Cardiac muscle cell (in vitro differentiated cells and primary cell): ENCODE data around the gene RYK. TPM values are rescaled to one million over a fixed set of nuclear protein-coding genes. Genes with fewer than 3 reads are reported as not detected.
"Not testable (repeated sequence)": the region's sequence is repeated elsewhere in the genome, so short reads cannot be mapped to it uniquely, and the experiment has no call there.

Experiments used
- DNase-seq, 2 donors: peaks; one replicate each; pipeline versions ENCODE4 v3.0.0 to v3.0.0-alpha.2; 2010 to 2017; ENCODE audit warnings: low read depth in 1 of 2, low spot score in 1 of 2
- H3K27ac ChIP-seq: fragments of 200-600 bp; sonication (generic); 2 replicates; pipeline ENCODE4 v1.5.1; 2016
- H3K27me3 ChIP-seq: fragments of 200-600 bp; sonication (generic); 2 replicates; pipeline ENCODE4 v1.6.0; 2016; ENCODE audit warnings: control low read depth
- H3K36me3 ChIP-seq: fragments of 200-600 bp; sonication (generic); 2 replicates; pipeline ENCODE4 v1.5.1; 2016; ENCODE audit warnings: control low read depth
- H3K4me1 ChIP-seq: fragments of 200-600 bp; sonication (generic); 2 replicates; pipeline ENCODE4 v1.8.1; 2017; ENCODE audit warnings: low read depth, mild to moderate bottlenecking, mixed run types
- H3K4me3 ChIP-seq: fragments of 200-600 bp; sonication (generic); 2 replicates; pipeline ENCODE4 v1.5.1; 2016; ENCODE audit warnings: mild to moderate bottlenecking
- H3K9me3 ChIP-seq: fragments of 200-600 bp; sonication (generic); 2 replicates; pipeline ENCODE4 v1.5.1; 2017; ENCODE audit warnings: low read depth, mild to moderate bottlenecking, control low read depth
- polyA plus RNA-seq: library from polyadenylated mRNA; unstranded; fragments of >200 nt; fragmentation: Nextera tagmentation; extraction: Ambion mirVana; gene quantifications from 2 replicates; pipeline ENCODE4 v1.2.1, GENCODE V29; 2016
- total RNA-seq: library from RNA; depleted of rRNA; stranded (reverse); fragments of >200 nt; gene quantifications from 2 replicates; pipeline ENCODE4 v1.2.3, GENCODE V29; 2016
- TF ChIP-seq, protein P1 (sequence below): IDR thresholded peaks from 2 replicates; pipeline ENCODE4 v1.5.1; 2012; ENCODE audit warnings: low read depth, mild to moderate bottlenecking, low read length

Gene RYK
- total and polyA plus RNA-seq, 2 experiments from 2014 or later: 61.8 to 73.3 TPM

DNA sequence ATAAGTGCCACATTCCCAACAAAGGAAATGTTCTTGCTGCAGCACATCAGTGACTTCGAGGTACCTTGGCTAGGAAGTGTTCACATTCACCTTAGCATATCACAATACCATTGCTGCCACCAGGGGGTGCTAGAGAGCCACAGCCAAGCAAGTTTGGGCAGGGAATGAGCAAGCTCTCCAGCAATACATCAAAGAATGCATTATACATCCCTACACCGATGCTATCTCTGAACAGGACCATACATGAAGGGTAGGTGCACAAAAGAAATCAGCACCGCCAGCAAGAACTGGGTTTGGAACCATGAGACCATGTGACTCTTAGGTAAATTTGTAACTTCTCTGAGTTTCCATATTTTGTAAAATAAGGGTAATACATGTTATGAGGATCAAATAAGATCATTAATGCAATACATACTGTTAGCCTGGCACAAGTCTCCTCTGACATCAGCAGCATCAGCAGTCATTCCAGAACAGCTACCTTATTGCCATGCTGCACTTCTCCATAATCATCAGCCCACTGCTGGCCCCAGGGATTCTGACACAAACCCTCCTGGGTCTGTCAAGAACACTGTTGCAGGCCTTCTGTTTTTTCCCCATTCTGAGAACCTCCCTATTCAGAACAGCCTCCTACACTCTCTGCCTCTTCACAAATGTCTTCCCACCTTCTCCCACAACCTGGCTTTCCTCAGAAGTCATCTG is 37.5 kb downstream of the RYK start:
- H3K9me3 ChIP-seq: no peaks in the 10 kb centered on the region
- peaks cover 21% of the 10 kb centered on the region for H3K36me3 ChIP-seq
- no peaks in the 10 kb centered on the region for H3K27me3 ChIP-seq
- peaks cover 21% of the 10 kb centered on the region for H3K4me1 ChIP-seq
- H3K4me3 ChIP-seq: no peak overlapping the region
- DNase-seq: peak; percentile 83 to 86
- TF ChIP-seq, protein P1, sequence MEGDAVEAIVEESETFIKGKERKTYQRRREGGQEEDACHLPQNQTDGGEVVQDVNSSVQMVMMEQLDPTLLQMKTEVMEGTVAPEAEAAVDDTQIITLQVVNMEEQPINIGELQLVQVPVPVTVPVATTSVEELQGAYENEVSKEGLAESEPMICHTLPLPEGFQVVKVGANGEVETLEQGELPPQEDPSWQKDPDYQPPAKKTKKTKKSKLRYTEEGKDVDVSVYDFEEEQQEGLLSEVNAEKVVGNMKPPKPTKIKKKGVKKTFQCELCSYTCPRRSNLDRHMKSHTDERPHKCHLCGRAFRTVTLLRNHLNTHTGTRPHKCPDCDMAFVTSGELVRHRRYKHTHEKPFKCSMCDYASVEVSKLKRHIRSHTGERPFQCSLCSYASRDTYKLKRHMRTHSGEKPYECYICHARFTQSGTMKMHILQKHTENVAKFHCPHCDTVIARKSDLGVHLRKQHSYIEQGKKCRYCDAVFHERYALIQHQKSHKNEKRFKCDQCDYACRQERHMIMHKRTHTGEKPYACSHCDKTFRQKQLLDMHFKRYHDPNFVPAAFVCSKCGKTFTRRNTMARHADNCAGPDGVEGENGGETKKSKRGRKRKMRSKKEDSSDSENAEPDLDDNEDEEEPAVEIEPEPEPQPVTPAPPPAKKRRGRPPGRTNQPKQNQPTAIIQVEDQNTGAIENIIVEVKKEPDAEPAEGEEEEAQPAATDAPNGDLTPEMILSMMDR: peak; percentile 99
- peak overlapping the region; percentile 77 for H3K27ac ChIP-seq

DNA sequence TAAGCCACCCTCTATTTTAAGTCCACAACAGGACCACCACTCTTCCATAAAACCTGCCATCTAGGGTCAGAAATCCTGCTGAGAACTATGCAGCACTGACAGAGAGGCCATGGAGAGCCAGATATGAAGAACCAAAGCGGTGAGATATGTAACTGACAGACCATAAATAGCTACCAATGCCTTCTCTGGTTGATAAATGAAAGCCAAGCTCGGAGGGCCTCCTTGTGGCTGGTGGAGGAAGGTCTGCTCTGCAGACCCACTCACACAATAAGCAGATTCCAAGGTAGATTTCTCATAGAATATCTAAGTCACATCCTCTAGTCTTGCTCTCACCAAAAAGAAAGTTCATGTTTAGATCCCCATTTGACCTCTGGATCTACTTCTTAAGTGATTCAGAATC is 38.9 kb downstream of the RYK start:
- peak overlapping the region; percentile 80 for H3K27ac ChIP-seq
- H3K9me3 ChIP-seq: no peaks in the 10 kb centered on the region
- H3K36me3 ChIP-seq: peaks cover 22% of the 10 kb centered on the region
- H3K27me3 ChIP-seq: no peaks in the 10 kb centered on the region
- DNase-seq: peak; percentile 75 to 81
- no peak overlapping the region for H3K4me3 ChIP-seq
- H3K4me1 ChIP-seq: peaks cover 12% of the 10 kb centered on the region
- TF ChIP-seq, protein P1: peak; percentile 84

DNA sequence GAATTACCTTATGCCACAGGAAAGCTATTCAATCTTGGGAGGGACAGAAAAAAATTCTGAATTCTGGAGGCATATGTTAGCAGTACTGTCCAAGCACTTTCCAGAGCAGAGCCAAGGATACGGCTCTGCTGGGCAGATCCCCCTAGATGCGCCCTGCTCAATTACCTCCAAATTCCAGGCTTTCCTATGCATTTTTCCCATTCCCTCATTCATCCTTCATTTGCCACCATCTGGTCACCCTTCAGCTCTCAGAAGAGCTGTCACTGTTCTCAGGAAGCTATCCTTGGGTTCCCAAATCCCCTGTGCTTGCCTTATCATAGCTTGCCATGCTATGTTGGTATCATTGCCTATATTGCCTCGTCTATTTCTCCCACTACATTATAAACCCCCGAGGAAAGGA is 45.2 kb downstream of the RYK start:
- Histone ChIP-seq H3K9me3 (no peaks in the 10 kb centered on the region), H3K27me3 (no peaks in the 10 kb centered on the region), H3K27ac (no peak overlapping the region), H3K4me3 (no peak overlapping the region), H3K36me3 (peaks cover 36% of the 10 kb centered on the region), H3K4me1 (no peaks in the 10 kb centered on the region)
- DNase-seq: no peak
- TF ChIP-seq, protein P1: no peak

DNA sequence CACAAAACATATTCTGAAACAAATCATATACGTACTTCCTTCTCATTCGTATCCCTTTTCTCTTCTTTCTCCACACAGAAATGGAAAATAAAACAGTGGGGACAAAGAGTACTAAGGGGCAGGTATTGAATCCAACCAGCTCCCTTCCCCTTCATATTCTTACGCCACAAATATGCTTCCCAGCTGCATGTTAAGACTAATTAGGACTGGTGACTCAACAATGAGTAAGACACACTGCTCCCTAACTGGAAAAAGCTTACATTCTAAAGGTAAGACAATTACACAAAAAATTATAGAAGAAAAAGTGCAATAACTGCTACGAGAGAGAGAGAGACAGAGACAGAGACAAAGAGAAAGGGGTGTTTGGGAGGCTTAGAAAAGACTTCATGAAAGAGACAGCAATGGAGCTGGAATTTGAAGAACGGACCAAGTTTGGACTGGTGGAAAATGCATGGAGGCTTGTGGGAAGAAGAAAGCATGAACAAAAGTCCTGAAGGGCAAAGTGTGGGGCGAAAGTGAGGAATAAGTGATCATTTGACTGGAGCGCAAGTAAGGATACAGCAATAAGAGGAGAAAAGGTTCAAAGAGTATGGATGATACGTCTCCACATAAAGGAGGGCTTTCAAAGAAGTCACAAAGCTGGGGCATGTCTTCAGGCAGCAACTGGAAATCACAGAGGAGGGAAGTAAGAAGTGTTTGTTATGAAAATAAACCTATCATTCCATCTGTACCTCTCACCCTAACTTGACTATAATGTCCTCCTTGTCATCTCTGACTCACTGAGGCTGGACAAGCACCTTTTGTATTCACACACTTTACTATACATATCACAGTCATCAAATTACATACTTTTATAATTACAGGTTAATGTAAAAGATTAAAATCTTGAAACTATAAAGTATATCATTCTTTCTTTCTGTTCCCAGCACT is 49.2 kb downstream of the RYK start:
- H3K27ac ChIP-seq: no peak overlapping the region

DNA sequence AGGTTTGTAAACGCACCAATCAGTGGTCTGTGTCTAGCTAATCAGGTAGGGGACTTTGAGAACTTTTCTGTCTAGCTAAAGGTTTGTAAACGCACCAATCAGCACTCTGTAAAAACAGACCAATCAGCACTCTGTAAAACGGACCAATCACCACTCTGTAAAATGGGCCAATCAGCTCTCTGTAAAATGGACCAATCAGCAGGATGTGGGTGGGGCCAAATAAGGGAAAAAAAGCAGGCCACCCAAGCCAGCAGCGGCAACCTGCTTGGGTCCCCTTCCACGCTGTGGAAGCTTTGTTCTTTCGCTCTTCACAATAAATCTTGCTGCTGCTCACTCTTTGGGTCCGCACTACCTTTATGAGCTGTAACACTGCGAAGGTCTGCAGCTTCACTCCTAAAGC is 50.8 kb downstream of the RYK start:
- H3K27ac ChIP-seq, H3K4me3 ChIP-seq, H3K27me3 ChIP-seq, H3K9me3 ChIP-seq, DNase-seq, H3K4me1 ChIP-seq: not testable (repeated sequence)
- H3K36me3 ChIP-seq: peaks cover 14% of the 10 kb centered on the region

More for the DNA sequence above, 49.2 kb downstream of the RYK start:
- no peaks in the 10 kb centered on the region for H3K4me1 ChIP-seq
- H3K36me3 ChIP-seq: peaks cover 14% of the 10 kb centered on the region
- DNase-seq: peak in 1 of 2 donors; percentile 68
- H3K9me3 ChIP-seq: no peaks in the 10 kb centered on the region
- no peaks in the 10 kb centered on the region for H3K27me3 ChIP-seq
- TF ChIP-seq, protein P1: no peak
- H3K4me3 ChIP-seq: no peak overlapping the region

DNA sequence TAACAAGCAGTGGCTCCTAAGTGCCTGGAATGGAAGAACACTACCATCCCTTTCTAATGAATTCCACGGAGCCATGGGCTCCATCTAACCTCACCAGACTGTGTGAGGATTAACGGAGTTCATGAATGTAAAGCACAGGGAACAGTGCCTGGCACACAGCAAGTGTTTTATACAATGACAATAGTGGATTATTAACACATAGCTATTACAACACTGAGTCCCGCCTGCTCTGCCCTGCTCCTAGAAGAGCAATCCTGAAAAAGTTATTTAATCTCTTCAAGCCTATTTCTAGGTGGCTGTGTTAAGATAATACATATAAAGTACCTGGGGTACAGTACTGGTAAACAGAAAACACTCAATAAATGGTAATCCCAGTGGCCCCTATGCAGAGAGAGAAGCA is 51.4 kb downstream of the RYK start:
- peak overlapping the region; percentile 39 for H3K27ac ChIP-seq
- TF ChIP-seq, protein P1: no peak
- H3K4me1 ChIP-seq: no peaks in the 10 kb centered on the region

More for the DNA sequence above, 51.4 kb downstream of the RYK start:
- DNase-seq: no peak
- H3K27me3 ChIP-seq: no peaks in the 10 kb centered on the region
- no peaks in the 10 kb centered on the region for H3K9me3 ChIP-seq
- H3K4me3 ChIP-seq: no peak overlapping the region
- H3K36me3 ChIP-seq: peaks cover 16% of the 10 kb centered on the region
